Panc1 (cell line): ENCODE results near the gene SENP6. TPM values are rescaled to one million over a fixed set of nuclear protein-coding genes. Genes with fewer than 3 reads are reported as not detected.

Source experiments
- ATAC-seq: fragments of 200-7000 bp; cut with Tn5 transposase; 2 replicates; pipeline ENCODE4 v1.9.1; 2020; ENCODE audit warnings: mild to moderate bottlenecking, moderate library complexity
- BruUV-seq: library from RNA; stranded (reverse); fragments of 400-500 nt; replicated peaks from 2 replicates; lab custom pipeline; 2021; lab: Mats Ljungman, UMichigan
- CTCF ChIA-PET: fragments of 300-600 bp; sonication (Branson Sonifier 250); formaldehyde crosslinking; loops from one replicate; lab custom pipeline; 2022; ENCODE audit warnings: antibody characterized with exemption; lab: Charles Lee
- POLR2A ChIA-PET: fragments of 300-600 bp; sonication (Branson Sonifier 250); formaldehyde crosslinking; loops from one replicate; lab custom pipeline; 2022; ENCODE audit warnings: antibody characterized with exemption; lab: Charles Lee
- DNase-seq: peaks from one replicate; pipeline ENCODE4 v3.0.0-alpha.2; 2010; ENCODE audit warnings: low read depth, low spot score
- H3K27ac ChIP-seq: 2 replicates; pipeline ENCODE4 v1.5.1; 2011; ENCODE audit warnings: mild to moderate bottlenecking, low read length, inconsistent platforms
- H3K27me3 ChIP-seq: fragments of 200-500 bp; sonication (Bioruptor generic); 2 replicates; pipeline ENCODE4 v1.6.0; 2014; ENCODE audit warnings: low read length, inconsistent platforms; ENCODE audit not compliant: control insufficient read depth, insufficient read depth
- H3K36me3 ChIP-seq: fragments of 200-500 bp; sonication (Bioruptor generic); 2 replicates; pipeline ENCODE4 v1.5.1; 2014; ENCODE audit warnings: inconsistent platforms, mild to moderate bottlenecking, low read length, moderate library complexity; ENCODE audit not compliant: control insufficient read depth, insufficient read depth
- H3K4me1 ChIP-seq: 2 replicates; pipeline ENCODE4 v1.5.1; 2011; ENCODE audit warnings: inconsistent platforms, mild to moderate bottlenecking, low read length, moderate library complexity; ENCODE audit not compliant: control insufficient read depth, insufficient read depth
- H3K4me3 ChIP-seq, 2 experiments: 2 replicates each; pipeline ENCODE4 v1.5.1; 2011 to 2012; ENCODE audit warnings: low read depth in 2 of 2, low read length in 2 of 2, mild to moderate bottlenecking in 2 of 2, inconsistent platforms in 1 of 2, moderate library complexity in 1 of 2
- H3K9me3 ChIP-seq: fragments of 200-500 bp; sonication (Bioruptor generic); 2 replicates; pipeline ENCODE4 v1.5.1; 2014; ENCODE audit warnings: low read depth, mild to moderate bottlenecking, inconsistent platforms, low read length, moderate library complexity; ENCODE audit not compliant: control insufficient read depth, insufficient read depth
- CTCF ChIP-seq: fragments of 450-650 bp; IDR thresholded peaks from 2 replicates; pipeline ENCODE4 v1.5.1; 2017; ENCODE audit warnings: mild to moderate bottlenecking
- POLR2AphosphoS5 ChIP-seq: IDR thresholded peaks from 2 replicates; pipeline ENCODE4 v1.6.1; 2012; ENCODE audit warnings: mild to moderate bottlenecking, low read depth, low read length, moderate library complexity
- REST ChIP-seq, 2 experiments: IDR thresholded peaks; 2 replicates each; pipeline ENCODE4 v1.6.1; 2011 to 2012; ENCODE audit warnings: low read depth in 2 of 2, control low read depth in 1 of 2, low read length in 1 of 2, mild to moderate bottlenecking in 1 of 2, moderate library complexity in 1 of 2; ENCODE audit not compliant: insufficient read depth in 1 of 2
- SIN3A ChIP-seq: IDR thresholded peaks from 2 replicates; pipeline ENCODE4 v1.6.1; 2012; ENCODE audit warnings: low read depth, mild to moderate bottlenecking, low read length, moderate library complexity, borderline replicate concordance; ENCODE audit not compliant: insufficient read depth
- TCF7L2 ChIP-seq: IDR thresholded peaks from 2 replicates; pipeline ENCODE4 v1.6.1; 2011; ENCODE audit warnings: mild to moderate bottlenecking, low read depth, low read length, inconsistent platforms
- in situ Hi-C: cut with HindIII; loops from 2 replicates; pipeline ENCODE4 v1.10.0; 2016; ENCODE audit warnings: low sequenced_read_pairs, low pct_unique_long_range_greater_than_20kb
- intact Hi-C: fragments of 100-400 bp; cut with micrococcal nuclease; formaldehyde crosslinking; loops from one replicate; pipeline ENCODE4 v1.10.0; 2022; ENCODE audit not compliant: unreplicated experiment
- total RNA-seq: library from RNA; stranded (reverse); gene quantifications from one replicate; pipeline ENCODE4 v1.2.1, GENCODE V29; 2021; ENCODE audit not compliant: unreplicated experiment

SENP6 gene
- total RNA-seq, 1 experiment from 2014 or later = 58.7 TPM

- ChIA-PET CTCF (no interaction called here), POLR2A (no interaction called here)
- no peak overlapping the region for H3K4me3 ChIP-seq
- no peaks in the 10 kb centered on the region for H3K36me3 ChIP-seq
- TF ChIP-seq POLR2AphosphoS5 (no peak), TCF7L2 (no peak), REST (IDR thresholded peaks at IDR 0.05; ENCODE audit: insufficient read depth in 1 of 2, low read depth in 2 of 2, low read length in 1 of 2) (no peak), CTCF (no peak), SIN3A (no peak)
- no TSS peak for BruUV-seq
- in situ Hi-C loops (no loop called here), intact Hi-C loops (no loop called here)
- DNase-seq = no peak
- no peak overlapping the region for H3K27ac ChIP-seq
- H3K27me3 ChIP-seq = no peaks in the 10 kb centered on the region
- ATAC-seq = no peak; the same call in 1 of the 2 replicates
- no peaks in the 10 kb centered on the region for H3K4me1 ChIP-seq
- H3K9me3 ChIP-seq = no peaks in the 10 kb centered on the region
These were observed 134.0 kb downstream of the SENP6 start for GRCh38 chr6:75735491-75736186.

- no peak for DNase-seq
- no peaks in the 10 kb centered on the region for H3K9me3 ChIP-seq
- H3K4me1 ChIP-seq = peaks cover 6% of the 10 kb centered on the region
- in situ Hi-C loops (no loop called here), intact Hi-C loops (no loop called here)
- no peaks in the 10 kb centered on the region for H3K36me3 ChIP-seq
- no peak overlapping the region for H3K27ac ChIP-seq
- TF ChIP-seq REST (IDR thresholded peaks at IDR 0.05; ENCODE audit: insufficient read depth in 1 of 2, low read depth in 2 of 2, low read length in 1 of 2) = no peak
- no peak for TF ChIP-seq CTCF
- no peak for TF ChIP-seq POLR2AphosphoS5
- no peak for TF ChIP-seq SIN3A
- TF ChIP-seq TCF7L2 = no peak
- CTCF ChIA-PET = no interaction called here
- H3K27me3 ChIP-seq = no peaks in the 10 kb centered on the region; the same call in 1 of the 2 replicates
- H3K4me3 ChIP-seq = no peak overlapping the region
- BruUV-seq = no TSS peak
- POLR2A ChIA-PET = no interaction called here
- ATAC-seq = no peak
These were observed 142.3 kb downstream of the SENP6 start for GRCh38 chr6:75743971-75744370.
